ENCODE results near the gene TXNRD3. TPM values are rescaled to one million over a fixed set of nuclear protein-coding genes. Genes with fewer than 3 reads are reported as not detected.

Gene TXNRD3
- polyA plus RNA-seq, 1 of the 3 experiments (the other 2 are of a cell fraction), result 4.7 TPM

DNA sequence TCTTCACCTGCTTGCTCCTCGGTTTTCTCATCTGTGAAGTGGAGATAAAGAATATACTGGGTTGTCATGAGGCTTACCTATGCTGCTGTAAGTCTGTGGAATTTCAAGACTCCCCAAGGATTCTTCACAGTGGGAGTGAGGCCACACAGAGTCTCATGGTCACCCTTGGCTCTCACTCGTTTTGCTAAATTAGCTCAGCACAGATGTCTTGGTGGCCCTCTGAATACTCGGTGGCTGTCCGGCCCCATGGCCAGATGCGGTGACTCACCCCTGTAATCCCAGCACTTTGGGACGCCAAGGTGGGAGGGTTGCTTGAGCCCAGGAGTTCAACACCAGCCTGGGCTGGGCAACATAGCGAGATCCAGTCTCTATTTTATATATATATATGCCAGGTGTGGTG, 44.1 kb upstream of the TXNRD3 start:
- 0 out of 2 replicates have a peak, but pooled peaks cover 4% of the 10 kb centered on the region for H3K9me3 ChIP-seq
- H3K36me3 ChIP-seq (replicated peaks in 1 of 2; ENCODE audit: control insufficient read depth in 1 of 2, insufficient read depth in 2 of 2, low read length in 1 of 2), result no peaks in the 10 kb centered on the region
- no peaks in the 10 kb centered on the region for H3K9me2 ChIP-seq
- no peak overlapping the region for H3K27ac ChIP-seq (ENCODE audit: low read depth in 2 of 2, low read length in 1 of 2)
- no peak for DNase-seq
- H3K9ac ChIP-seq, result no peak overlapping the region
- CTCF ChIA-PET, result interaction anchor here (1.2 kb wide), 1 partner anchor 14 kb away, joined by 3 read pairs; no protein-coding TSS in a partner anchor
- H3K79me2 ChIP-seq (ENCODE audit: insufficient read depth), result no peaks in the 10 kb centered on the region
- TF ChIP-seq RFX5 (IDR thresholded peaks at IDR 0.05; ENCODE audit: low read length), result no peak
- TF ChIP-seq, protein P1, sequence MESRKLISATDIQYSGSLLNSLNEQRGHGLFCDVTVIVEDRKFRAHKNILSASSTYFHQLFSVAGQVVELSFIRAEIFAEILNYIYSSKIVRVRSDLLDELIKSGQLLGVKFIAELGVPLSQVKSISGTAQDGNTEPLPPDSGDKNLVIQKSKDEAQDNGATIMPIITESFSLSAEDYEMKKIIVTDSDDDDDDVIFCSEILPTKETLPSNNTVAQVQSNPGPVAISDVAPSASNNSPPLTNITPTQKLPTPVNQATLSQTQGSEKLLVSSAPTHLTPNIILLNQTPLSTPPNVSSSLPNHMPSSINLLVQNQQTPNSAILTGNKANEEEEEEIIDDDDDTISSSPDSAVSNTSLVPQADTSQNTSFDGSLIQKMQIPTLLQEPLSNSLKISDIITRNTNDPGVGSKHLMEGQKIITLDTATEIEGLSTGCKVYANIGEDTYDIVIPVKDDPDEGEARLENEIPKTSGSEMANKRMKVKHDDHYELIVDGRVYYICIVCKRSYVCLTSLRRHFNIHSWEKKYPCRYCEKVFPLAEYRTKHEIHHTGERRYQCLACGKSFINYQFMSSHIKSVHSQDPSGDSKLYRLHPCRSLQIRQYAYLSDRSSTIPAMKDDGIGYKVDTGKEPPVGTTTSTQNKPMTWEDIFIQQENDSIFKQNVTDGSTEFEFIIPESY (IDR thresholded peaks at IDR 0.05; ENCODE audit: borderline replicate concordance, low read depth), result no peak
- H3K4me2 ChIP-seq, result no peak overlapping the region
- POLR2A ChIA-PET, result no interaction called here
- no peaks in the 10 kb centered on the region for H3F3A ChIP-seq (replicated peaks; ENCODE audit: insufficient read depth)
- H3K27me3 ChIP-seq (ENCODE audit: insufficient read depth), result 0 out of 2 replicates have a peak, but pooled peaks cover 6% of the 10 kb centered on the region
- H3K4me1 ChIP-seq (ENCODE audit: control insufficient read depth in 1 of 2, insufficient read depth in 2 of 2, low read depth in 1 of 2, low read length in 1 of 2), result peaks cover 0 to 8% of the 10 kb centered on the region in 2 experiments; a peak in 1 of 4 replicates
- 63% methylated on average over 4 of the region's 7 CpGs for WGBS (ENCODE audit: low lambda C conversion rate)
- no peak overlapping the region for H3K4me3 ChIP-seq (ENCODE audit: low read depth in 2 of 2, low read length in 1 of 2)
- H2AFZ ChIP-seq (ENCODE audit: low read depth), result no peak overlapping the region
- H4K20me1 ChIP-seq (ENCODE audit: insufficient read depth), result no peaks in the 10 kb centered on the region

DNA sequence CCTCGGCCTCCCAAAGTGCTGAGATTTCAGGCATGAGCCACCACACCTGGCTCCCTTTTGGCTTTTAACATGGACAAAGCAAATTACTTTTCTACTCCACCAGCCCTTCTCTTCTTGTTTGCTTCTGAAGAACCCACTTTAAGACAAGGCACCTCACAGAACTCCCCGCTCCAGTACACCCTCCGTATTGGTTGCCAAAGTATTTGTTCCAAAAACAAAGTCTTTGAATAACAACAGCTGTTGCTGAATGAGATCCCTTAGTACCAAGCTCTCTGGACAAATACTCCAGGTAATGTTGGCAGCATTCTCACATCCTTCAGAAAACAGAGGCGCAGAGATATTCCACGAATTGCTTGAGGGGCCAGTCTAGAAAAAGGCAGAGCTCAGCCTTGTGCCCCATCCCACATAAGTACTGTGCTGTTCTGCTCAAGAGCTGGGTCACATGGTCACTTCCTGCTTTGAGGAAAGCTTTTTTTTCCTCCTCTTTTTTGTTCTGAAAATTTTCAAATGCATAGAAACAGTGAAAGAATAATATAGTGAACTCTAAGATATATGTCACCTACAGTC, 41.9 kb upstream of the TXNRD3 start:
- Histone ChIP-seq H3K27me3 (ENCODE audit: insufficient read depth) (0 out of 2 replicates have a peak, but pooled peaks cover 6% of the 10 kb centered on the region), H3K36me3 (replicated peaks in 1 of 2; ENCODE audit: control insufficient read depth in 1 of 2, insufficient read depth in 2 of 2, low read length in 1 of 2) (no peaks in the 10 kb centered on the region), H3K9me3 (0 out of 2 replicates have a peak, but pooled peaks cover 4% of the 10 kb centered on the region), H3K9ac (no peak overlapping the region), H3K27ac (ENCODE audit: low read depth in 2 of 2, low read length in 1 of 2) (no peak overlapping the region), H4K20me1 (ENCODE audit: insufficient read depth) (no peaks in the 10 kb centered on the region), H3K4me2 (no peak overlapping the region), H2AFZ (ENCODE audit: low read depth) (no peak overlapping the region), H3K4me1 (ENCODE audit: control insufficient read depth in 1 of 2, insufficient read depth in 2 of 2, low read depth in 1 of 2, low read length in 1 of 2) (no peaks in the 10 kb centered on the region), H3F3A (replicated peaks; ENCODE audit: insufficient read depth) (no peaks in the 10 kb centered on the region), H3K9me2 (no peaks in the 10 kb centered on the region), H3K4me3 (ENCODE audit: low read depth in 2 of 2, low read length in 1 of 2) (no peak overlapping the region), H3K79me2 (ENCODE audit: insufficient read depth) (no peaks in the 10 kb centered on the region)
- CTCF ChIA-PET, result interaction anchor here (0.7 to 1.8 kb wide), 4 partner anchors 13 to 286 kb away, joined by 3 to 6 read pairs (median 3); partner anchors contain the start of gene PLXNA1
- TF ChIP-seq, protein P2, sequence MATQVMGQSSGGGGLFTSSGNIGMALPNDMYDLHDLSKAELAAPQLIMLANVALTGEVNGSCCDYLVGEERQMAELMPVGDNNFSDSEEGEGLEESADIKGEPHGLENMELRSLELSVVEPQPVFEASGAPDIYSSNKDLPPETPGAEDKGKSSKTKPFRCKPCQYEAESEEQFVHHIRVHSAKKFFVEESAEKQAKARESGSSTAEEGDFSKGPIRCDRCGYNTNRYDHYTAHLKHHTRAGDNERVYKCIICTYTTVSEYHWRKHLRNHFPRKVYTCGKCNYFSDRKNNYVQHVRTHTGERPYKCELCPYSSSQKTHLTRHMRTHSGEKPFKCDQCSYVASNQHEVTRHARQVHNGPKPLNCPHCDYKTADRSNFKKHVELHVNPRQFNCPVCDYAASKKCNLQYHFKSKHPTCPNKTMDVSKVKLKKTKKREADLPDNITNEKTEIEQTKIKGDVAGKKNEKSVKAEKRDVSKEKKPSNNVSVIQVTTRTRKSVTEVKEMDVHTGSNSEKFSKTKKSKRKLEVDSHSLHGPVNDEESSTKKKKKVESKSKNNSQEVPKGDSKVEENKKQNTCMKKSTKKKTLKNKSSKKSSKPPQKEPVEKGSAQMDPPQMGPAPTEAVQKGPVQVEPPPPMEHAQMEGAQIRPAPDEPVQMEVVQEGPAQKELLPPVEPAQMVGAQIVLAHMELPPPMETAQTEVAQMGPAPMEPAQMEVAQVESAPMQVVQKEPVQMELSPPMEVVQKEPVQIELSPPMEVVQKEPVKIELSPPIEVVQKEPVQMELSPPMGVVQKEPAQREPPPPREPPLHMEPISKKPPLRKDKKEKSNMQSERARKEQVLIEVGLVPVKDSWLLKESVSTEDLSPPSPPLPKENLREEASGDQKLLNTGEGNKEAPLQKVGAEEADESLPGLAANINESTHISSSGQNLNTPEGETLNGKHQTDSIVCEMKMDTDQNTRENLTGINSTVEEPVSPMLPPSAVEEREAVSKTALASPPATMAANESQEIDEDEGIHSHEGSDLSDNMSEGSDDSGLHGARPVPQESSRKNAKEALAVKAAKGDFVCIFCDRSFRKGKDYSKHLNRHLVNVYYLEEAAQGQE (IDR thresholded peaks at IDR 0.05; ENCODE audit: low read depth, low read length), result no peak
- TF ChIP-seq TCF12 (IDR thresholded peaks at IDR 0.05) (no peak), ELF1 (IDR thresholded peaks at IDR 0.05) (no peak), NRF1 (IDR thresholded peaks at IDR 0.05; ENCODE audit: low read depth, low read length) (no peak), GABPA (IDR thresholded peaks at IDR 0.05; ENCODE audit: low read depth) (no peak), JUND (IDR thresholded peaks at IDR 0.05) (no peak), RXRA (IDR thresholded peaks at IDR 0.05; ENCODE audit: borderline replicate concordance, low read depth) (no peak)
- TF ChIP-seq, protein P3, sequence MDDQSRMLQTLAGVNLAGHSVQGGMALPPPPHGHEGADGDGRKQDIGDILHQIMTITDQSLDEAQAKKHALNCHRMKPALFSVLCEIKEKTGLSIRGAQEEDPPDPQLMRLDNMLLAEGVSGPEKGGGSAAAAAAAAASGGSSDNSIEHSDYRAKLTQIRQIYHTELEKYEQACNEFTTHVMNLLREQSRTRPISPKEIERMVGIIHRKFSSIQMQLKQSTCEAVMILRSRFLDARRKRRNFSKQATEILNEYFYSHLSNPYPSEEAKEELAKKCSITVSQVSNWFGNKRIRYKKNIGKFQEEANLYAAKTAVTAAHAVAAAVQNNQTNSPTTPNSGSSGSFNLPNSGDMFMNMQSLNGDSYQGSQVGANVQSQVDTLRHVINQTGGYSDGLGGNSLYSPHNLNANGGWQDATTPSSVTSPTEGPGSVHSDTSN (IDR thresholded peaks at IDR 0.05), result no peak
- 77% methylated on average over 5 of the region's 5 CpGs for WGBS (ENCODE audit: low lambda C conversion rate)
- POLR2A ChIA-PET, result no interaction called here
- no peak for DNase-seq
